Activated naive CD4-positive, alpha-beta T cell treated with anti-CD3 and anti-CD28 coated beads, Interleukin-2, amount 10 ng/mL, durations not matched to agents 7 days and 5 days (primary cell): ENCODE measurements around the gene TOX2.

Experiments used
- CTCF ChIA-PET: fragments of 350-600 bp; sonication (Branson Sonifier 250); formaldehyde crosslinking; loops from one replicate; lab custom pipeline; 2021; ENCODE audit warnings: antibody characterized with exemption; lab: Charles Lee
- DNase-seq: peaks from one replicate; pipeline ENCODE4 v3.0.0-alpha.2; 2020
- H3K27ac Mint-ChIP-seq: one replicate; pipeline ENCODE4 v1.8.0; 2021; ENCODE audit warnings: mild to moderate bottlenecking, moderate library complexity, mixed read lengths
- H3K27me3 Mint-ChIP-seq: one replicate; pipeline ENCODE4 v1.8.0; 2021; ENCODE audit warnings: mild to moderate bottlenecking, mixed read lengths
- H3K36me3 Mint-ChIP-seq: one replicate; pipeline ENCODE4 v1.8.0; 2021; ENCODE audit warnings: mixed read lengths
- H3K4me1 Mint-ChIP-seq: one replicate; pipeline ENCODE4 v1.8.0; 2021; ENCODE audit warnings: mixed read lengths
- H3K4me3 Mint-ChIP-seq: one replicate; pipeline ENCODE4 v1.8.0; 2021; ENCODE audit warnings: mild to moderate bottlenecking, moderate library complexity, mixed read lengths
- H3K9me3 Mint-ChIP-seq: one replicate; pipeline ENCODE4 v1.8.0; 2021; ENCODE audit warnings: mixed read lengths

TOX2 gene

GRCh38 chr20:44056010-44056698 lies 141.5 kb downstream of the TOX2 start:
- H3K4me1 Mint-ChIP-seq, result peaks cover 11% of the 10 kb centered on the region
- CTCF ChIA-PET, result interaction anchor here (0.7 to 4.4 kb wide), 8 partner anchors 12 to 308 kb away, joined by 3 to 66 read pairs (median 4); no protein-coding TSS in a partner anchor

GRCh38 chr20:44057698-44058675 lies 143.3 kb downstream of the TOX2 start:
- Mint-ChIP-seq H3K27me3 (peaks cover 39% of the 10 kb centered on the region), H3K36me3 (peaks cover 16% of the 10 kb centered on the region), H3K9me3 (peaks cover 7% of the 10 kb centered on the region), H3K4me3 (no peak overlapping the region), H3K4me1 (peaks cover 21% of the 10 kb centered on the region), H3K27ac (no peak overlapping the region)
- CTCF ChIA-PET, result interaction anchor here (0.8 to 4.4 kb wide), 5 partner anchors 10 to 308 kb away, joined by 3 to 66 read pairs (median 5); no protein-coding TSS in a partner anchor
- no peak for DNase-seq

More at GRCh38 chr20:44056010-44056698, 141.5 kb downstream of the TOX2 start:
- Mint-ChIP-seq H3K4me3 (no peak overlapping the region), H3K27me3 (peaks cover 38% of the 10 kb centered on the region), H3K36me3 (peaks cover 11% of the 10 kb centered on the region), H3K9me3 (peaks cover 3% of the 10 kb centered on the region), H3K27ac (no peak overlapping the region)
- DNase-seq, result peak; percentile 76

DNA sequence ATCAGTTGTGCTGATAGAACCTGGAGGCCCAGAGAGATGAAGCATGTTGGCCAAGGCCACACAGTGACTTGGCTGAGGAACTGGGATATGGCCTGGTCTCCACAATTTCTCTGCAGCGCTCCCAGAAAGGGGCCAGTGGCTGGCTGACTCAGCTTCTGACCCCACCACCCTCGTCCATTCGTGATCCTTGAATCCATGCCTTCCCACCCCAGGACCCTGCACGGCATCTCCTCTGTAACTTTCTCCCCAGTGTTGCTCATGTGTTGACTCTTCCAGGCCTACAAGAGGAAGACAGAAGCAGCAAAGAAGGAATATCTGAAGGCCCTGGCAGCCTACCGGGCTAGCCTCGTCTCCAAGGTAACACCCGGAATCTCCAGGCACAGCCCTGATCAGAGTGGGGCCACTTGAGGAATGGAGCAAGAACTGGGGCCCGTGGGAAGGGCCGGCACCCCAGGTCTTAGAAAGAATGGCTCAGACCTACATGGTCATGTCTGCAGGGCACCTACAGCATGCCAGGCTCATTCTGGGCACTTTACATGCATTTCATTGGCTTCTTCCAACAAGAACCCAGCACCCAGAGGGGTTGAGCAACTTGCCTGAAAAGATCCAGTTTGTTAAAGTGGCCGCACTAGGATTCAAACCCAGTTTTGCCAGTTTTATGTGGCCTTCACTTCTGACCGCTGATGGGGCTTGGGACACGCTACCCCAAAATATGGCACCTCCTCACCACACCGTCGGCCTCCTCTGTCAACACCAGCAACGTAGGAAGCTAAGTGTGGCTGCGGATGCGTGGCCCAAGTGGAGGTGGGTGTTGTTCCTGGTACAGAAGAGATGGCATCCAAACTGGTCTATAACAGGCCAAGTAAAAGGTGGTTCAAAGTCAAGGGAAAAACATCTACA lies 150.1 kb downstream of the TOX2 start:
- H3K36me3 Mint-ChIP-seq, result peaks cover 13% of the 10 kb centered on the region
- peaks cover 4% of the 10 kb centered on the region for H3K9me3 Mint-ChIP-seq
- peak overlapping the region; percentile 22 for H3K27ac Mint-ChIP-seq
- DNase-seq, result no peak
- CTCF ChIA-PET, result no interaction called here
- H3K4me1 Mint-ChIP-seq, result peaks cover 52% of the 10 kb centered on the region
- H3K4me3 Mint-ChIP-seq, result no peak overlapping the region
- peaks cover 47% of the 10 kb centered on the region for H3K27me3 Mint-ChIP-seq

DNA sequence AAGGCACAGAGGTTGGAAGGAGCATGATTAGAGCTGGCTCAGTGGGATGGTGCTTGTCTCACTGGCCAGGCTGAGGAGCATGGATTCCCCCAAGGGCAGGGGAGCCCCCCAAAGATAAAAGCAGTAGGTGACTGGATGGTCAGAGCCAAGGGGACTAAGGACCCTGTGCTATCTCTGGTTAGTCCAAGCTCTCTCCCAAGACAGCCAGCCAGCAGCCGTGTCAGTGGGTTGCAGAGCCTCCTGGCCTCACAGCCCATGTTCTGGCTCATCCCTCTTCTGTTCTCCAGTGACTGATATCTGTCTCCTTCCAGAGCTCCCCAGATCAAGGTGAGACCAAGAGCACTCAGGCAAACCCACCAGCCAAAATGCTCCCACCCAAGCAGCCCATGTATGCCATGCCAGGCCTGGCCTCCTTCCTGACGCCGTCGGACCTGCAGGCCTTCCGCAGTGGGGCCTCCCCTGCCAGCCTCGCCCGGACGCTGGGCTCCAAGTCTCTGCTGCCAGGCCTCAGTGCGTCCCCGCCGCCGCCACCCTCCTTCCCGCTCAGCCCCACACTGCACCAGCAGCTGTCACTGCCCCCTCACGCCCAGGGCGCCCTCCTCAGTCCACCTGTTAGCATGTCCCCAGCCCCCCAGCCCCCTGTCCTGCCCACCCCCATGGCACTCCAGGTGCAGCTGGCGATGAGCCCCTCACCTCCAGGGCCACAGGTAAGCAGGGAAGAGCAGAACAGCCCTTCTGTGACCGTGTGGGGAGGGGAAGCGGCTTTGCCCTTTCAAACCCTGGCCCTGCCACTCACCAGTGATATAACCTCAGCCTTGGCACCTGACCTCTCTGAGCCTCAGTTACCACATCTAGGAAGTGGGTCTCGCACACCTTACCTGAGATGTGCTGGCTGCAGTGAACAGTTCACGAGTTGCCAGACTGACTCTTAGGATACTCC lies 151.0 kb downstream of the TOX2 start:
- DNase-seq, result no peak
- Mint-ChIP-seq H3K27ac (peak overlapping the region; percentile 22), H3K9me3 (peaks cover 4% of the 10 kb centered on the region), H3K36me3 (peaks cover 11% of the 10 kb centered on the region), H3K4me1 (peaks cover 54% of the 10 kb centered on the region), H3K4me3 (no peak overlapping the region), H3K27me3 (peaks cover 51% of the 10 kb centered on the region)
- CTCF ChIA-PET, result no interaction called here

DNA sequence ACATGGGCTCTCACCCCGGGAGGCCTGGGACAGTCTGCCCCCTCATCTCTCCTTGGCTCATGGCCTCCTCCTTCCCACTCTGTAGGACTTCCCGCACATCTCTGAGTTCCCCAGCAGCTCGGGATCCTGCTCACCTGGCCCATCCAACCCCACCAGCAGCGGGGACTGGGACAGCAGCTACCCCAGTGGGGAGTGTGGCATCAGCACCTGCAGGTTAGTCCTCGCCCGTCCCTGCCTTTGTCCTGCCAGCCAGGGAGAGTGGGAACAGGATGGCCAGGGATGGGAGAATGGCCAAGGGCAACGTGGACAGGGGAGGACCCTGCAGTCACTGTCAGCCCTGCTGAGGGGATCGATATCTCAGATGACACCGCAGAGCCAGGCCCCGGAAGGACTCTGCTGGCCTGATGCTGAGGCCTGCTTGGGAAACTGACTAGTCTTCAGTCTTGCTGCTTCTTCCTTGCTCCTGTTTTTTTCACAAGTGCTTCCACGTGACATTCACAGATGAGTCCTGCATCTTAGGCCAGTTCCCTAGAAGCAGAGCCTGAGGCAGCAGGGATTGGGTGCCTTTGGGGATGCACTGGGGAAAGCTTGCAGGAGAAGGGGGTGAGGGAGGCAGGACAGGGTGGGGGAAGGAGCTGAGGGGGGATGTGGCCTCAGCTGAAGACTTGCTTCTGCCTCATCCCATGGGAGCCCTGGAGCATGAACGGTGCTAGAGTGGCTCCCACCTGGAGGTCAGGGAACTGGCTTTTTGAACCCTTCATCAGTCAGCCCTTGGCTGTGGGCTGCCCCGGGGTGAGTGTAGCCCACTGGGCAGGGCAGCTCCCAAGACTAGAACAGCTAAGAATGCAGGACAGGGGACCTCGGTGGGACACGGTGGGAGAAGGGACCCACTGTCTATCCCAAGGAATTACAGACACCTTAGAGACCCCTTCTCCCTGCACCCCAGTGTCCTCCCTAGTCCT lies 152.3 kb downstream of the TOX2 start:
- H3K4me3 Mint-ChIP-seq, result no peak overlapping the region
- H3K9me3 Mint-ChIP-seq, result no peaks in the 10 kb centered on the region
- H3K27me3 Mint-ChIP-seq, result peaks cover 63% of the 10 kb centered on the region
- H3K36me3 Mint-ChIP-seq, result peaks cover 10% of the 10 kb centered on the region
- CTCF ChIA-PET, result no interaction called here
- peaks cover 54% of the 10 kb centered on the region for H3K4me1 Mint-ChIP-seq
- peak overlapping the region; percentile 73 for H3K27ac Mint-ChIP-seq
- DNase-seq, result no peak

DNA sequence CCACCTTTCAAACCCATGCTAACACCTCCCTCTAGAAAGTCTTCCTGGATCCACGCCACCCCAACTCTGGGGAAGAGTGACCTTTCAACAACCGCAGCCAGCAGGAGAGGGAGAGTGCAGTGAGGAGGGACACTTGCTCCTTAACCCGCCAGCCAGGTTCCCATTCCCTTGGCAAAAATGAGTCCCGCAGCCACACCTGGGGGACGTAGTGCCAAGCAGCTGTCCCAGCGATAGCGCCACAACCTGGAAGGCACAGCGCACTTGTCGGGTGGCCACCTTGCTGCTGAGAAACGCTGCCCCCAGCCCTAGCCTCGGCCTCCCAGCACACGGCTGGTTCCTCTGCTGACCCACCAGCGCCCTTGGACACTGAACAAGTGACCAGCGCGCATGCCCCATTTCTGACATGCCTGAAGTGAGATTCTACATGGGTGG lies 153.0 kb downstream of the TOX2 start:
- no peak for DNase-seq
- Mint-ChIP-seq H3K27ac (peak overlapping the region; percentile 100), H3K27me3 (peaks cover 63% of the 10 kb centered on the region), H3K4me3 (peak overlapping the region; percentile 78), H3K9me3 (no peaks in the 10 kb centered on the region), H3K36me3 (peaks cover 9% of the 10 kb centered on the region), H3K4me1 (peaks cover 58% of the 10 kb centered on the region)
- CTCF ChIA-PET, result interaction anchor here (0.6 to 5.1 kb wide), 2 partner anchors 118 to 317 kb away, joined by 4 to 28 read pairs; no protein-coding TSS in a partner anchor

DNA sequence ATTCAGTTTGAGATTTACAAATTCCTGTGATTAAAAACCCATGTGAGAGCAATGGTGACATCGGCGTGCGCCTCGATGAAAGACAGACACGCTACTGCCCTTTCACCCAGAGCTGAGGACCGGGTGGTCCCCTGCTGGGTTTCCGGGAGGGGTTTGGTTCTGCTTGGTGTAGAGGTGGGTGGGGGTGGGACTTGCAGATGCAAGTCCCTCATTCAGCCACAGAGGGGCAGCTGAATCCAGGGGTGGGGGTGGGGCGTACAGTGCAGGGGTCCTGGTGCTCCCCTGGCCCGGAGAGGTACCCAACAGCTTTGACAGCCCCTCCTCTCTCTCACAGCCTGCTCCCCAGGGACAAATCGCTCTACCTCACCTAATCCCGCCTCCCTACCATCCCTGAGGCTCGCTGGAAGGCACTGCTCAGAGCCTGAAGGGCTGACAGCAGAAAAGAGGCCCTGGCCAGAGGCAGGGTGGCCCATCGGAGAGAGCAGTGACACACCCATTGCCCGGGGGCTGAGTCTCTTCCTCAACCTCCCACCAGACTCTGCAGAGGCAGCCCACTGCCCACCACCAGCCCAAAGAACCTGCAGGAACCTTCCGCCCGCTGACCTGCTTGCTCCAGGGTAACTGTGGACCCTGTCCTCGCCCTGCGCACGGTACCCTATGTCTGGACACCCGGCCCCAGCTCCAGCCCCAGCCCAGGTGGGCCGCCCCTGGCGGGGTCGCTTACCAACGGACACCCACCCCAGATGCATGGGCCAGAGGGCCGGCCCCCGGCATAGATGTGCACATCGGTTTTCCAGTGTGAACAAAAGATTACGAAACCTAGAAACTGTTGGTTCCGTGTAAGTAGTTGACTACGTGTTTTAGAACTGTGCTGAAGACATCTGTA lies 153.9 kb downstream of the TOX2 start:
- Mint-ChIP-seq H3K27ac (peak overlapping the region; percentile 100), H3K36me3 (peaks cover 1% of the 10 kb centered on the region), H3K27me3 (peaks cover 67% of the 10 kb centered on the region), H3K4me3 (peak overlapping the region; percentile 78), H3K9me3 (no peaks in the 10 kb centered on the region), H3K4me1 (peaks cover 66% of the 10 kb centered on the region)
- CTCF ChIA-PET, result interaction anchor here (0.6 to 5.1 kb wide), 8 partner anchors 11 to 318 kb away, joined by 3 to 28 read pairs (median 4); no protein-coding TSS in a partner anchor
- DNase-seq, result peak; percentile 34

DNA sequence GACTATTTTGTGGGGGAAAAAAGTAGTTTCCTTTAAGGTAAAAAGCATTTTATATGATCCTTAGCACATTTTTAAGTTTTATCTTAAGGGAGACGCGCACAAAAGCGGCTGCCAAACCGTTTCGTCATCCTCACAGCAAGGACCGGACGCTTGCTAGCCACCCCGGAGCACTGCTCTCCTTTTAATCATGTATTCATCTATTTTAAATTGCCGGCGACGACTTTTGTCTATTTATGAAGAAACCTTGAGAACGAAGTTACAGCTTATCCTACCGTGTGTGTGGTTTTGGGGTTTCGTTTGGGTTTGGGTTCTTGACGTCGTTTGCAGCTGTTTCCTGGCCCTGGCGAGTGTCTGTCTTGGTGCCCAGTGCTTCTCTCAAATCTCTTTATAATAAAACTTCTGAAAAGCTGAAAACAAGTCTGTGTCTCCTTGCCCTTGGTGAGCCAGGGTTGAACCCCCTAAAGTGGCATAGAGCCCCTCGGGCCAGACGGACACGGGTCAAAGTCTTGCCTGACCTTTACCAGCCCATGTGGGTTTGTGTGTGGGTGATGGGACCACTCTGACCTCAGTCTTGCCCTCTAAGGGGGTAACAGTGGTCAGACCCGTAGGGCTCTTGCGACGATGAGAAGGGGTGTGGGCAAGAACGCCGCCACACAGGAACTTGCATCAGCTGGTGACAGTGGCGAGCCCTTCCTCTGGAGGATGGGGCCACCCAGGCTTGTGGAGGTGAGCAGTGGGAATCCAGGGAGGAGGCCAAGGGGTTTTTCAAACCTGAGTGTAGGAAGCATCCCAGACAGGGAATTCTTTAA lies 154.8 kb downstream of the TOX2 start:
- peaks cover 73% of the 10 kb centered on the region for H3K4me1 Mint-ChIP-seq
- no peaks in the 10 kb centered on the region for H3K36me3 Mint-ChIP-seq
- peak overlapping the region; percentile 100 for H3K27ac Mint-ChIP-seq
- peak overlapping the region; percentile 78 for H3K4me3 Mint-ChIP-seq
- DNase-seq, result peak; percentile 83
- no peaks in the 10 kb centered on the region for H3K9me3 Mint-ChIP-seq
- CTCF ChIA-PET, result interaction anchor here (0.8 to 5.1 kb wide), 6 partner anchors 10 to 319 kb away, joined by 3 to 28 read pairs (median 8); no protein-coding TSS in a partner anchor
- peaks cover 69% of the 10 kb centered on the region for H3K27me3 Mint-ChIP-seq

DNA sequence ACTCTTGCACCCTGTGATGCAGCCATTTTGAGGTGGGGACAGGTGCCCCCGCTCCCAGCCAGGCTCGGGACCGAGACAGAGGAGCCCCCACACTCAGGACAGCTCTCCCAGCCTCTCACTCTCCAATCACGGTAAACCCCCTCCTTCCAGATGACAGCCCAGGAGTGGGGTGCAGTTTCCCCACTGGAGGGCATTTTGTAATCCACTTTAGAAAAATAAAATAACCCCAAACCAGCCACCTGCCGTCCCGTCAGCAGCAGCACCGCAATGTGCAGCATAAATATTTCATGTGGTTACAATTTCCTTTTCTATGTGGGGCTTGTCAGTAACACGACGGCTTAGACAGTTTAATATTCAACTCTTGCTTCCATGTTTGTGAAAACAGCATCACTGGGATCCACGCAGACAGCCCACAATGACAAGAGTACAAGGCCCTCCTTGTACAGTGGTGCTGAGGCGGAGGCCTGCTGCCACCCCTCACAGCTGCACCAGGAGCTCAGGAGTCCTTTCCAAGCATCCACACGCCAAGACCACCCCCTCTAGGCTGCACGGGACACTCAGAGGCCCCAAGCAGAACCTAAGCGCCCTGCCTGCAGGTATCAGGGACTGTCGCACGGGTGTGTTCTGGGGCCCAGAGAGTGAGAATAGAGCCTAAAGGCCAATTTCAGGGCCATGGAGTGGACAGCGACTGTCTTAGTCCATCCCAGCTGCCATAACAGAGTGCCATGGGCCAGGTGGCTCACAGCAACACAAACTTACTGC lies 155.7 kb downstream of the TOX2 start:
- Mint-ChIP-seq H3K27me3 (peaks cover 67% of the 10 kb centered on the region), H3K9me3 (no peaks in the 10 kb centered on the region), H3K4me3 (peak overlapping the region; percentile 78), H3K36me3 (no peaks in the 10 kb centered on the region), H3K4me1 (peaks cover 81% of the 10 kb centered on the region), H3K27ac (peak overlapping the region; percentile 100)
- peak; percentile 66 for DNase-seq
- CTCF ChIA-PET, result interaction anchor here (1.0 to 5.1 kb wide), 6 partner anchors 10 to 320 kb away, joined by 3 to 28 read pairs (median 8); no protein-coding TSS in a partner anchor

GRCh38 chr20:44071057-44071456 lies 156.4 kb downstream of the TOX2 start:
- Mint-ChIP-seq H3K27me3 (peaks cover 65% of the 10 kb centered on the region), H3K9me3 (no peaks in the 10 kb centered on the region), H3K27ac (peak overlapping the region; percentile 100), H3K4me1 (peaks cover 81% of the 10 kb centered on the region), H3K4me3 (no peak overlapping the region), H3K36me3 (no peaks in the 10 kb centered on the region)
- CTCF ChIA-PET, result interaction anchor here (1.0 to 5.1 kb wide), 4 partner anchors 9 to 321 kb away, joined by 3 to 28 read pairs (median 8); no protein-coding TSS in a partner anchor
- DNase-seq, result no peak
